B cell (primary cell): ENCODE measurements around the gene UCP2. TPM values are rescaled to one million over a fixed set of nuclear protein-coding genes. Genes with fewer than 3 reads are reported as not detected.

Experiments used
- ATAC-seq: fragments of 200-7000 bp; cut with Tn5 transposase; one replicate; pipeline ENCODE4 v1.10.0; 2021; ENCODE audit warnings: low read depth, mild to moderate bottlenecking, moderate number of reproducible peaks, moderate library complexity
- CTCF ChIA-PET: fragments of 350-600 bp; sonication (Branson Sonifier 250); formaldehyde crosslinking; loops from one replicate; lab custom pipeline; 2021; ENCODE audit warnings: antibody characterized with exemption, inconsistent platforms; lab: Charles Lee
- POLR2A ChIA-PET: fragments of 350-600 bp; sonication (Branson Sonifier 250); formaldehyde crosslinking; loops from one replicate; lab custom pipeline; 2021; ENCODE audit warnings: antibody characterized with exemption; lab: Charles Lee
- DNase-seq: peaks from one replicate; pipeline ENCODE4 v3.0.0; 2013
- H2AFZ ChIP-seq: 2 replicates; pipeline ENCODE4 v1.6.1; 2012; ENCODE audit warnings: mild to moderate bottlenecking, low read depth, low read length; ENCODE audit not compliant: insufficient read depth, poor library complexity, severe bottlenecking
- H3K27ac ChIP-seq, 2 donors: 1 replicate in 1 of 2; 2 replicates in 1 of 2; pipeline ENCODE4 v1.5.1; 2012 to 2013; ENCODE audit warnings: low read length in 2 of 2, mild to moderate bottlenecking in 2 of 2, moderate library complexity in 1 of 2
- H3K27me3 ChIP-seq, 4 experiments: fragments of 200-600 bp in 1 of 4; sonication (generic) in 1 of 4; replicated peaks in 1 of 4; 1 replicate in 2 of 4; 2 replicates in 2 of 4; pipeline versions ENCODE4 v1.6.1 to v1.7.0; 2013 to 2016; ENCODE audit warnings: low read length in 3 of 4, mild to moderate bottlenecking in 2 of 4, mixed read lengths in 1 of 4, moderate library complexity in 1 of 4; ENCODE audit not compliant: insufficient read depth in 4 of 4, control insufficient read depth in 3 of 4; ENCODE audit errors: control extremely low read depth in 1 of 4
- H3K36me3 ChIP-seq, 2 experiments: replicated peaks in 1 of 2; 1 replicate in 1 of 2; 2 replicates in 1 of 2; pipeline versions ENCODE4 v1.6.1 to v1.7.1; 2013; ENCODE audit warnings: low read length in 1 of 2; ENCODE audit not compliant: insufficient read depth in 2 of 2, control insufficient read depth in 1 of 2; ENCODE audit errors: control extremely low read depth in 1 of 2, extremely low read depth in 1 of 2
- H3K4me1 ChIP-seq, 2 donors: fragments of 200-600 bp in 1 of 2; sonication (generic) in 1 of 2; 1 replicate in 1 of 2; 2 replicates in 1 of 2; pipeline versions ENCODE4 v1.5.1 to v1.6.1; 2013 to 2017; ENCODE audit warnings: low read length in 2 of 2; ENCODE audit not compliant: control insufficient read depth in 2 of 2, insufficient read depth in 2 of 2
- H3K4me2 ChIP-seq: replicated peaks from 2 replicates; pipeline ENCODE3; 2012; ENCODE audit warnings: mild to moderate bottlenecking, low read depth, low read length; ENCODE audit not compliant: poor library complexity, severe bottlenecking
- H3K4me3 ChIP-seq, 5 experiments: fragments of 200-600 bp in 1 of 5; sonication (generic) in 1 of 5; 1 replicate in 3 of 5; 2 replicates in 2 of 5; pipeline versions ENCODE4 v1.5.1 to v1.7.0; 2011 to 2016; ENCODE audit warnings: low read length in 4 of 5, mild to moderate bottlenecking in 4 of 5, low read depth in 2 of 5, control low read depth in 1 of 5, moderate library complexity in 1 of 5; ENCODE audit not compliant: insufficient read depth in 1 of 5; ENCODE audit errors: control extremely low read depth in 1 of 5, extremely low read depth in 1 of 5
- H3K79me2 ChIP-seq: fragments of 200-600 bp; sonication (generic); one replicate; pipeline ENCODE4 v1.6.0; 2016; ENCODE audit warnings: low read length; ENCODE audit not compliant: control insufficient read depth, insufficient read depth
- H3K9ac ChIP-seq: fragments of 200-600 bp; sonication (generic); 2 replicates; pipeline ENCODE4 v1.6.1; 2017; ENCODE audit warnings: mild to moderate bottlenecking, low read length, moderate library complexity
- H3K9me3 ChIP-seq, 3 donors: one replicate each; pipeline versions ENCODE4 v1.6.1 to v1.7.1; 2013; ENCODE audit warnings: low read length in 2 of 3; ENCODE audit not compliant: control insufficient read depth in 2 of 3, insufficient read depth in 1 of 3; ENCODE audit errors: control extremely low read depth in 1 of 3
- H4K20me1 ChIP-seq: 2 replicates; pipeline ENCODE4 v1.6.0; 2012; ENCODE audit warnings: mild to moderate bottlenecking, low read length; ENCODE audit not compliant: insufficient read depth, control insufficient read depth, poor library complexity, severe bottlenecking
- H3K27ac Mint-ChIP-seq: one replicate; pipeline ENCODE4 v1.8.0; 2021; ENCODE audit warnings: mixed read lengths
- H3K27me3 Mint-ChIP-seq: one replicate; pipeline ENCODE4 v1.8.0; 2021; ENCODE audit warnings: mixed read lengths
- H3K4me1 Mint-ChIP-seq: one replicate; pipeline ENCODE4 v1.8.0; 2021; ENCODE audit warnings: mixed read lengths
- H3K4me3 Mint-ChIP-seq: one replicate; pipeline ENCODE4 v1.8.0; 2021; ENCODE audit warnings: mixed read lengths
- H3K9me3 Mint-ChIP-seq: one replicate; pipeline ENCODE4 v1.8.0; 2022; ENCODE audit warnings: mixed read lengths; ENCODE audit not compliant: insufficient read depth
- CTCF ChIP-seq: fragments of 200-600 bp; IDR thresholded peaks from one replicate; pipeline ENCODE4 v1.8.0; 2022; ENCODE audit warnings: antibody characterized with exemption, mild to moderate bottlenecking
- EZH2 ChIP-seq: IDR thresholded peaks from 2 replicates; pipeline ENCODE4 v1.6.1; 2012; ENCODE audit warnings: borderline replicate concordance, low read depth, mild to moderate bottlenecking, moderate library complexity, low read length; ENCODE audit not compliant: insufficient read depth, poor library complexity, severe bottlenecking
- WGBS: methylation state at CpG from one replicate; pipeline ENCODE4 v1.1.5; 2013; ENCODE audit warnings: missing lambda C conversion rate; ENCODE audit not compliant: insufficient coverage; 5-methylcytosine and 5-hydroxymethylcytosine counted together
- intact Hi-C: fragments of 100-400 bp; cut with micrococcal nuclease; formaldehyde crosslinking; loops from one replicate; pipeline ENCODE4 v1.10.0; 2022
- polyA plus RNA-seq: library from polyadenylated mRNA; depleted of rRNA; stranded (reverse); fragments of >200 nt; gene quantifications from 2 replicates; pipeline ENCODE4 v1.2.3, GENCODE V29; 2012
- total RNA-seq, 2 donors: library from RNA; stranded (reverse); fragments of 120-200 nt in 1 of 2; gene quantifications; 1 replicate in 1 of 2; 2 replicates in 1 of 2; pipeline versions ENCODE4 v1.2.3 to v1.2.4, GENCODE V29; 2013 to 2022

The UCP2 gene
- total and polyA plus RNA-seq, 2 donors (not counting 1 experiment from before 2014, with no cell fraction given): 613 to 697 TPM

DNA sequence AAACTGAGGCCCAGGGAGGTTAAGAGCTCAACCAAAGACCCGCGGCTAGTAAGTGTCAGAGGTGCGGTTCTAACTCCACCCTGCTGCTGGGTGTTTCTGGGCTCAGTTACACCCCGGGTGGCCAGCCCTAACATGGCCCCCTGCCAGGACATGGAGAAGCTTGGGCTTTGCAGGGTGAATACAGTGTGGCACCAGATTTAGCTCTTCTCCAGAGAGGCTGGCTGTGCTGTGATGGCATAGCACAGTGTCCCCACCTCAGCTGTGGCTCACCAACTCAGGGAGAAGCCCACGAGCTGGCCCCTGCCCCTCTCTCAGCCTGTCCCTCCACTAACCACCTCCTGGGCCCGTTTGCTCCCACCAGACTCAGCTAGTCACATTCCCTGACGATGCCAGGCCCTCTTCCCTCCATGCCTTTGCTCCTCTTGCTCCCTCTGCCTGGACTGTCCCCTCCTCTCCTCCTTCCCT, 19.2 kb upstream of the UCP2 start:
- no peaks in the 10 kb centered on the region for H4K20me1 ChIP-seq
- ATAC-seq: no peak
- no peak overlapping the region for H2AFZ ChIP-seq
- no peak overlapping the region for H3K4me3 ChIP-seq
- 92% methylated on average over 5 of the region's 7 CpGs for WGBS
- no peak overlapping the region for H3K4me3 Mint-ChIP-seq
- H3K27me3 Mint-ChIP-seq: no peaks in the 10 kb centered on the region
- H3K4me2 ChIP-seq: no peak overlapping the region
- peaks cover 64% of the 10 kb centered on the region for H3K4me1 Mint-ChIP-seq
- no peaks in the 10 kb centered on the region for H3K9me3 ChIP-seq
- no peaks in the 10 kb centered on the region for H3K9me3 Mint-ChIP-seq
- ChIA-PET CTCF (interaction anchor here (0.7 to 1.9 kb wide), 4 partner anchors 10 to 30 kb away, joined by 3 to 6 read pairs (median 4); no protein-coding TSS in a partner anchor), POLR2A (interaction anchor here (1.1 to 4.3 kb wide), 5 partner anchors 9 to 28 kb away, joined by 3 to 14 read pairs (median 4); partner anchors contain the start of gene UCP2)
- no peak overlapping the region for H3K27ac ChIP-seq
- no peak overlapping the region for H3K9ac ChIP-seq
- peaks cover 0 to 14% of the 10 kb centered on the region in 2 experiments for H3K36me3 ChIP-seq
- H3K27me3 ChIP-seq: no peaks in the 10 kb centered on the region
- H3K27ac Mint-ChIP-seq: no peak overlapping the region
- peaks cover 46 to 50% of the 10 kb centered on the region in 2 donors for H3K4me1 ChIP-seq
- DNase-seq: no peak
- no peaks in the 10 kb centered on the region for H3K79me2 ChIP-seq
- intact Hi-C loops: no loop called here
- no peak for TF ChIP-seq EZH2
- TF ChIP-seq CTCF: no peak

- Histone ChIP-seq H4K20me1 (no peaks in the 10 kb centered on the region), H3K4me3 (no peak overlapping the region), H3K9ac (no peak overlapping the region), H3K36me3 (peaks cover 0 to 14% of the 10 kb centered on the region in 2 experiments), H3K4me2 (peak overlapping the region; percentile 54), H3K27ac (peak overlapping the region; percentile 72 to 98), H3K9me3 (no peaks in the 10 kb centered on the region), H2AFZ (no peak overlapping the region), H3K4me1 (peaks cover 56 to 57% of the 10 kb centered on the region in 2 donors), H3K27me3 (no peaks in the 10 kb centered on the region), H3K79me2 (no peaks in the 10 kb centered on the region)
- H3K4me3 Mint-ChIP-seq: no peak overlapping the region
- no peak for DNase-seq
- TF ChIP-seq CTCF (no peak), EZH2 (no peak)
- intact Hi-C loops: no loop called here
- no peaks in the 10 kb centered on the region for H3K27me3 Mint-ChIP-seq
- peak overlapping the region; percentile 93 for H3K27ac Mint-ChIP-seq
- H3K9me3 Mint-ChIP-seq: no peaks in the 10 kb centered on the region
- POLR2A ChIA-PET: interaction anchor here (1.3 to 4.5 kb wide), 3 partner anchors 11 to 19 kb away, joined by 3 to 63 read pairs (median 14); partner anchors contain the start of gene UCP2
- no peak for ATAC-seq
- WGBS: 100% methylated on average over 7 of the region's 14 CpGs
- CTCF ChIA-PET: interaction anchor here (0.6 kb wide), 1 partner anchor 20 kb away, joined by 3 read pairs; no protein-coding TSS in a partner anchor
- H3K4me1 Mint-ChIP-seq: peaks cover 65% of the 10 kb centered on the region
Measured at GRCh38 chr11:74000307-74001133, 17.9 kb upstream of the UCP2 start.
